Activated CD8-positive, alpha-beta memory T cell treated with anti-CD3 and anti-CD28 coated beads for 24 hours (primary cell): ENCODE results near the gene NPFFR1.

Source experiments
- DNase-seq: peaks from one replicate; pipeline ENCODE4 v3.0.0-alpha.2; 2020

The NPFFR1 gene

GRCh38 chr10:70222340-70222794 is 61.4 kb downstream of the NPFFR1 start:
- DNase-seq, result no peak

GRCh38 chr10:70221030-70221429 is 62.8 kb downstream of the NPFFR1 start:
- no peak for DNase-seq

DNA sequence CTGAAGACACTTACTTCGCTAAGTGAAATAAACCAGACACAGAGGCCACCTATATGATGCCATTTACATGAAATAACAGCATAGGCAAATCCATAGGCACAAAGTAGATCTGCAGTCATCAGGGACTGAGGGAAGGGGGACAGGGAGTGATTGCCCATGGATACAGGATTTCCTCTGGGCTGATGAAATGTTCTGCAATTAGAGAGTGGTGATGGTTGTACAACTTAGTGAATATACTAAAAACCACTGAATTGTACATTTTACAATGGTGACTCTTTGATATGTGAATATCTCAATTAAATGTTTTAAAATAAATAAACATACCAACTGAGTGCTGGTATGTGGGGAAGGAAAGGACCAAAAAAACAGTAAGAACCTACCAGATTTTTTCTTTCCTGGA is 70.9 kb downstream of the NPFFR1 start:
- DNase-seq, result no peak

- DNase-seq, result no peak
Observed at GRCh38 chr10:70212277-70212676, 71.5 kb downstream of the NPFFR1 start.

- DNase-seq, result no peak
Observed at GRCh38 chr10:70206762-70207161, 77.0 kb downstream of the NPFFR1 start.

GRCh38 chr10:70201105-70201504 is 82.7 kb downstream of the NPFFR1 start:
- DNase-seq, result no peak

DNA sequence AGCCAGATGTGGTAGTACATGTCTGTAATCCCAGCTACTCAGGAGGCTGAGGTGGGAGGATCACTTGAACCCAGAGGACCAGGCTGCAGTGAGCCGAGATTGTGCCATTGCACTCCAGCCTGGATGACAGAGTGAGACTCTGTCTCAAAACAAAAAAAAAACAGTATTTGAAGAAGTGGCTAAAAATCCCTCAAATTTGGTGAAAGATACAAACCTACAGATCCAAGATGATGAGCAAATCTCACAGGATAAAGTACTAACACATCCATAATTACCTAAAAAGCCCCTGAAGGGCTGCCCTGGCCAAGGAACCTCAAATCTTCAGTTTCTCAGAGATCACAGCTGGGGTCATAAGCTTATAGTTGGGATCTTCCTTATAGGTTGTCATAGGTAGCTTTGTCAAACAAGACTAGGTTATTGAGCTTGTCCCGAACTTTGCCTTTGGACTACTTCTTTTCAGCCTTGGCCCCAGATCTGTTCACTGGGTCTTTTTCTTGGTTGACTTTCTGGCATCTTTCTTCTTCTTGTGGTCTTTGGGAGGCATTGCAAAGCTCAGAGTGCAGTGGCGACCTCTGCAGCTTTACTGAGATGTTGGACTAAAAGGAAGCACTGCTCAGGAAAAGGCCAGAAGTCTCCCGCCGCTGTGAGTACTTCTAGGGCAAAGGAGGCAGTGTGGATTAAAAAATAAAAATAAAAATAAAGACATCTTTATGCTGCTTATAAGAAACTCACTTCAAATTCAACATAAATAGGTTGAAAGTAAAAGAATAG is 84.9 kb downstream of the NPFFR1 start:
- no peak for DNase-seq
